GM18951 (cell line): ENCODE data around the gene TMEM42.

ENCODE experiments used
- POLR2A ChIP-seq: IDR thresholded peaks from 4 replicates; pipeline ENCODE4 v1.6.1; 2011; ENCODE audit warnings: mild to moderate bottlenecking; ENCODE audit not compliant: insufficient read length, insufficient read depth; ENCODE audit errors: extremely low read depth
- in situ Hi-C: fragments of 300-500 bp; cut with MboI; formaldehyde crosslinking; loops from one replicate; pipeline ENCODE4 v1.12.0; 2022; ENCODE audit warnings: low sequenced_read_pairs, mixed read lengths, inconsistent platforms; ENCODE audit not compliant: unreplicated experiment

TMEM42 gene

GRCh38 chr3:44885618-44886017 is 23.9 kb downstream of the TMEM42 start:
- TF ChIP-seq POLR2A = no peak
- in situ Hi-C loops = no loop called here

- no peak for TF ChIP-seq POLR2A
- in situ Hi-C loops = no loop called here
These were observed 24.8 kb downstream of the TMEM42 start for GRCh38 chr3:44886561-44886960.

DNA sequence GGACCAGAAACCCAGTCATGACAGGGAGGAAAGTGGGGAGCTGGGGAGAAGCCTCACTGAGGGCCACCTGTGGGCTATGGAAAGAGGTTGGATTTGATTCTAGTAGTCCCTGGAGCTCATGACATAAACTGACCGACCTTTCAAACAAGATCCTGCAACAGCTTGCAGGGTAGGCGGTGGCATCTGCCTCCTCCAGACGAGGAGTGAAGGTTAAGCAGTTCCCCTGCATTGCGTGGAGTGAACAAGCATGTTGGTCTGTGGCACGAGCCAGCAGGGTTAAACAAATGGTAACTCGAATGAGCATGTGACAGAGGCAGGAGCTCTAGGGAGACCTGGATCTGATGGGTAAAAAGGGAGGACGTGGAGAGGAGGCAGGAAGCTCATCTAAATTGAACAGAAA is 25.4 kb downstream of the TMEM42 start:
- TF ChIP-seq POLR2A = no peak
- in situ Hi-C loops = no loop called here

GRCh38 chr3:44890258-44890657 is 28.5 kb downstream of the TMEM42 start:
- TF ChIP-seq POLR2A = no peak
- in situ Hi-C loops = no loop called here

DNA sequence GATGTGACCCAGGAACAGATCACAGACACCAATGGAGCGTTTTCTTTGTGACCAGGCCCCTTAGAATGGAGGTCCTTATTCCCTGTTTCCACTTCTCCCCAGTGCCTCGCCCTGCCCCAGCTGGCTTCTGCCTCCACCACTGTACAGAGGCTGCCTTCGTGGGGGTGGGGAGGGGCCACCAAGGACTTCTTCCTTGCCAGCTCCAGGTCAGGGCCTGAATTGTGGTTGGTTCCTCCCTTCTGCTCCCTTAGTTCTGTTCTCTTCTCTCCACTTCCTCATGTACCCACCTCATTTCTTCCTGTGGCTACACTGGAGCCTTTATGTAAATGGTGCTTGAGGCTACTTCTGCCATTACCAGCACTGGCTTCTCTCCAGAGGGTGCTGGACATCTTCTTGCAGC is 29.1 kb downstream of the TMEM42 start:
- in situ Hi-C loops = no loop called here

DNA sequence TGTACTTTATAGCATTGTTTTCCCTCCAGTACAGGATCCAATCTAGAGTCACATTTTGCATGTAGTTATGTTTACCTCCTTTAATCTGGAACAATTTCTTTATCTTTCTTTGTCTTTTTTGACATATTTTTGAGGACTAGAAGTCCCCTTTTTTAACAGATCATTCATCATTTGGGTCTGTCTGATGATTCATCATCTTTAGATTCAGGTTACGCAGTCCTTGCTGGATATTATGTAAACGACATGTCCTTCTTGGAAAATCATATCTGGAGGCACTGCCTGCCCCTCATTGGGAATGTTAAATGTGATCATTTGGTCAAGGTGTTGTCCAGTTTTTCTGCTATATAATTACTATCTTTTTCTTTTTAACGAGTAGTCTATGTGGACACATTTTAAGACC is 31.0 kb downstream of the TMEM42 start:
- in situ Hi-C loops = no loop called here
- no peak for TF ChIP-seq POLR2A

More for the DNA sequence above, 29.1 kb downstream of the TMEM42 start:
- TF ChIP-seq POLR2A = no peak

DNA sequence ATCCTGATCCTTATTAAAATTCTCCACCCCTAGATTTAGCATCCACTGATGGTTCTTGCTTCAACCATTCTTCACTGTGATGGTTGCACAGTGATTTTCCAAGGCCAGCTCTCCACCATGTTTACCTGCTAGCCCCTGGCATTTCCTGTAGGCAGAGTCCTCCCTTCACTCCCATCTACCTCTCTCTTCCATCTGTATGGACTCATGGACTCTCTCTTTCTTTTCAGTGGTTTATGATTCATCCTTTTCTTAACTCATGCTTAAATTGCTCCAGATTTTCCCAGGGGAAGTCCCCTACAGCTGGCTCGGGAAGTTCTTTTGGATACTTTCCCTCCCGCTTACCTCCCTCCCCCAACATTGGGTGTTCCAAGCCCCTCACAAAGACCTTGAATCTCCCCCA is 31.4 kb downstream of the TMEM42 start:
- in situ Hi-C loops = no loop called here

DNA sequence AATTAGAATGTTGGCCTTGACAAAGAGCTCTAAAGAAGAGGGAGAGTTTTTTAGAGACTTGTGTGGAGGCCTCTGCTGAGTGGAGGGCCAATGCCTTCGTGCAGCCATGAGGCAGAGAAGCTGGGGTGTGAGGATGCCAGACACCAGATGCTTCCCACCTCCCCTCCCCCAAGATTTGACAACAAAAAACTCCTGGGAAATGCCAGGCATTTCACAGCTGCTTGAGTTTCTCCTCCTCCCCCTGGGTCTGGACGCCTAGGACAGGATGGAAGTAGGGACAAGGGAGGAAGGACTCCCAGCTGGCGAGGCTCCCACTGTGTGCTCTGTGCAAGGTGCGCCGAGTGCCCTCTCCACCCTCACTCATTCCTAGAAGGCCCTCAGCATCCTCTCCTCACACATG is 32.8 kb downstream of the TMEM42 start:
- in situ Hi-C loops = no loop called here
- TF ChIP-seq POLR2A = no peak

More for the DNA sequence above, 31.4 kb downstream of the TMEM42 start:
- TF ChIP-seq POLR2A = no peak

GRCh38 chr3:44896440-44896839 is 34.7 kb downstream of the TMEM42 start:
- no peak for TF ChIP-seq POLR2A
- in situ Hi-C loops = no loop called here

- TF ChIP-seq POLR2A = no peak
- in situ Hi-C loops = no loop called here
These were observed 38.1 kb downstream of the TMEM42 start for GRCh38 chr3:44899683-44900367.

DNA sequence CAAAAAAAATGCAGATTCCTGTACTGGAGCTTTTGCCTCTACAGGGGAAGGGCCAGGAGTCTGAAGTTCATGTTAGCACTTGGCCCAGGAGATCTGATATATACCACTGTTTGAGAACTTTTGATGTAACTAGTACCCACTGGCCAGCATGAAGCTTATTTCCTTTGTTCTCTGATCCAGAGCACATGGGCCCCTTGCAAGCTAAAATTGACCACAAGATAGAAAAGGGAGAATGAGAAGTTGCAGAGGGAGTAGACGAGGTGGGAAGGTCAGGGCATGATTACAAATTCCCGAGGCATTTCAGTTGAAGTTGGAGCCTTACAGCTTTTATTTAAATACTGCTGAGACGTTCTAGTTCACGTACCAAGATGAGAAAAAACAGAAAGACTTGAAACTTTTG is 40.9 kb downstream of the TMEM42 start:
- TF ChIP-seq POLR2A = no peak
- in situ Hi-C loops = no loop called here

- in situ Hi-C loops = no loop called here
- no peak for TF ChIP-seq POLR2A
These were observed 41.6 kb downstream of the TMEM42 start for GRCh38 chr3:44903314-44903713.

DNA sequence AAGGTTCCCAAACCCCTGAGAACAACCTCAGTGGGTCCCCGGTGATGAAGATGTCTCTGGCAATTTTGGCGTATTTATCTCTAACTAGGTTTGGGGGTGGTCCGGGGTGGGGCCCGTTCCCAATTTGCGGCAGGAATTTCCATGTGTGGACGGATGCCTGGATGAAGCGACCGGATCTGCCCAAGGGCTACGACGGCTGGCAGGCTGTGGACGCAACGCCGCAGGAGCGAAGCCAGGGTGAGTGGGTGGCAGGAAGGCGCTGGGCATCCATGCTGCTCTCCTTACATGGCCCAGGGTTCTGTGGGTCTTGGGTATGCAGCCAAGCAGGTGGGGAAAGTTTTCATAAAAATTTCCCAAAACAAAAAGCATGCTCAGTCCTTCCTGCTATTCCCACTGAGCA is 42.0 kb downstream of the TMEM42 start:
- in situ Hi-C loops = no loop called here
- no peak for TF ChIP-seq POLR2A

- in situ Hi-C loops = no loop called here
- no peak for TF ChIP-seq POLR2A
These were observed 43.9 kb downstream of the TMEM42 start for GRCh38 chr3:44905446-44906157.
